ENCODE data around the gene ITPKB.

DNA sequence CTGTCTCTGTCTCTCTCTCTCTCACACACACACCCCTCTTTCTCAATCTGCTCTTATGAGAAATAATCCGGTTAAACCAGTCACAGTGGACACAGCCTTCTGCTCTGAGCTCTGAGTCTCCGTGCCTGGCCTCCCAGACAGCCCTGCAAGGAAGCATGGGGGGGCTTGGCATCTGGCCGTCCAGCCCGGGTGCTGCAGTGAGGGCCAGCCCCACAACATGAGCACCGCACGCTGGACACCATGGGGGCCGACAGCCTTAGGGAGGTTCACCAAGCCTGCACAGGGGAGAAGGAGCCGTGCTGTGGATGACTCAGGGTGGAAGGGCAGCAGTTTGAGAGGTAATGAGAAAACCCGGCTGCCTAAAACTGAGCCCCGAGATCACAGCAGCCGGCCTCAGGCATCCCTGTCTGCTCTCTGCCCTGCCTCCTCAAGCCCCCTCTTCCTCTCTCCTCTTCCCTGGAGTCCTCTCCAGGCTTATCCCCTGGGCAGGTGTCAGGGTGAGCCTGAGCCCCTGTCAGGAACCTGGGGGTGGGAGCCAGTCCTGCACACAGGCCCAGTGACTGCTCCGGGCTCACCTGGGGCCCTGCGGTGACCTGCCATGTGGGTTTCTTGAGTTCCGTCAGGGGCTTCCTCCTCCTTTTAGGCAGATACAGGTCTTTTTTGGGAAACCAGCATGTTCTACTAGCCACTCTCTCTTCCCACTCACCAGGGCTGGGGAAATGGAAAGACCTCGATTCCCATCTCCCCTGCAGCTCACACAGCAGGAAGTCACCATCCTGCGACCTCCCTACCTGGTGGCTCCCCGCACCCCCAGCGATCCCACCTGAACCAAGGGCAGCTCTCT lies 92.8 kb downstream of the ITPKB start:
- TF ChIP-seq, protein P1, sequence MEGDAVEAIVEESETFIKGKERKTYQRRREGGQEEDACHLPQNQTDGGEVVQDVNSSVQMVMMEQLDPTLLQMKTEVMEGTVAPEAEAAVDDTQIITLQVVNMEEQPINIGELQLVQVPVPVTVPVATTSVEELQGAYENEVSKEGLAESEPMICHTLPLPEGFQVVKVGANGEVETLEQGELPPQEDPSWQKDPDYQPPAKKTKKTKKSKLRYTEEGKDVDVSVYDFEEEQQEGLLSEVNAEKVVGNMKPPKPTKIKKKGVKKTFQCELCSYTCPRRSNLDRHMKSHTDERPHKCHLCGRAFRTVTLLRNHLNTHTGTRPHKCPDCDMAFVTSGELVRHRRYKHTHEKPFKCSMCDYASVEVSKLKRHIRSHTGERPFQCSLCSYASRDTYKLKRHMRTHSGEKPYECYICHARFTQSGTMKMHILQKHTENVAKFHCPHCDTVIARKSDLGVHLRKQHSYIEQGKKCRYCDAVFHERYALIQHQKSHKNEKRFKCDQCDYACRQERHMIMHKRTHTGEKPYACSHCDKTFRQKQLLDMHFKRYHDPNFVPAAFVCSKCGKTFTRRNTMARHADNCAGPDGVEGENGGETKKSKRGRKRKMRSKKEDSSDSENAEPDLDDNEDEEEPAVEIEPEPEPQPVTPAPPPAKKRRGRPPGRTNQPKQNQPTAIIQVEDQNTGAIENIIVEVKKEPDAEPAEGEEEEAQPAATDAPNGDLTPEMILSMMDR (IDR thresholded peaks at IDR 0.05; ENCODE audit: low read depth, low read length) = no peak
- TF ChIP-seq POLR2A (IDR thresholded peaks at IDR 0.05; ENCODE audit: extremely low read depth, insufficient read length) (no peak), MYC (IDR thresholded peaks at IDR 0.05; ENCODE audit: low read depth, low read length) (no peak)
- TF ChIP-seq, protein P2, sequence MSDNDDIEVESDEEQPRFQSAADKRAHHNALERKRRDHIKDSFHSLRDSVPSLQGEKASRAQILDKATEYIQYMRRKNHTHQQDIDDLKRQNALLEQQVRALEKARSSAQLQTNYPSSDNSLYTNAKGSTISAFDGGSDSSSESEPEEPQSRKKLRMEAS (IDR thresholded peaks at IDR 0.05; ENCODE audit: low read depth, low read length) = no peak
